GM21786 (cell line): ENCODE measurements around the gene GALNS.
"Not testable (repeated sequence)": the region's sequence is repeated elsewhere in the genome, so short reads cannot be mapped to it uniquely, and the experiment has no call there.

Experiments used
- ATAC-seq: cut with Tn5 transposase; IDR thresholded peaks from one replicate; pipeline ENCODE4 v1.9.1; 2021; ENCODE audit not compliant: unreplicated experiment

Gene GALNS

GRCh38 chr16:88839026-88839529 lies 17.7 kb downstream of the GALNS start:
- ATAC-seq, result no peak

DNA sequence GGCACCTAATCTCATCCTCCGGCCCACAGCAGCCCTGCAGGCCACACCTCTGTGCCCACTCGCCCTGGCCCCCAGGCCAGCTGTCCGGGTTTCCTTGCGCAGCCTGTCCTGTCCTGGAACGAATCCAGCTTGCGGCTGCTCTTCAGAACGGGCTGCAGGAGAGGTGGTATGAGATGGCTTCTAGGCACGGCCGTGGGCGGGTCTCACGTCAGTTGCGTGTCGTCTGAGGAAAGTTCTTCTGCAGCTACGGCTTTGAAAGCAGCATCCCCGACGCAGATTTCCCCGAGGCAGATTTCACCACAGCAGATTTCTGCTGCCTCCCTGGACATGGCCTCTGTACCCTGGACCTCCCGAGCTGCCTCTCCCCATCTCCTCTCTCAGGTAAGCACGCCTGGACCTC lies 18.2 kb downstream of the GALNS start:
- ATAC-seq, result no peak

DNA sequence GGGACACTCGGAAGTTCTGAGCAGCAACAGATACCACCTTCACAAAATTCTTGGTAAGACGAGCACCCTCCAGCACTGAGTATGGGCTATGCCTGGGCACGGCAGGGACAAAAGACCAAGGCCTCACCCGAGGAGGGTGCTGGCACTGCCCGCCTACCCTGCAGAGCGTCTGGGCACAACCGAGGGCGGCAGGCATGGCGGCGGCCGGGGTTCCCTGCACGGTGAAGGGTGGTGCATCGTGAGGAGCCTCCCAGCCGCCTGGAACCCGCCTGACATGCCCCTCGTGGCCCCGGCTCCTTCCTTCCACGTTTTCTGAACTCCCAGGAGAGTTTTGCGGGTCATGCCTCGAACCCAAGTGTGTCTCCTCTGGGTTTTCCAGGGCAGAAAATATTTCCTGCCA lies 18.9 kb downstream of the GALNS start:
- no peak for ATAC-seq

DNA sequence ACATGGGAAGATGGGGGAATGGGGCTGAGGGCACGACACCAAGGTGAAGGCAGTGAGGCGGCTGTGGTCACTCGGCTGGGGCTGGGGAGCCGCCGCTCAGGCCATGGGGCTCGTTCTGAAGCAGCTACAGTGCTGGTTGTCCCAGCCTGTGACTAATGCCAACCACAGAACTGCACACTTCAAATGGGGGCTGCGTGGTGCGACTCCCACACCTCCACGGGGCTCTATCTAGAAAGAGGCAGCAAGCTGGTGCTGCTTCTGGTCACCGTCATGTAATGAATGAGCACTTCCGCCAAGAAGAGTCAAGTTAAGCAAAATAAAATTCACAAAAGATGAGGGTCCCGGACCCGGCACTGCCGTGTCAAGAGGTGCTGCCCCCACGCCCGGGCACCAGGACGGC lies 20.0 kb downstream of the GALNS start:
- no peak for ATAC-seq

GRCh38 chr16:88835818-88836217 lies 20.9 kb downstream of the GALNS start:
- ATAC-seq, result no peak

DNA sequence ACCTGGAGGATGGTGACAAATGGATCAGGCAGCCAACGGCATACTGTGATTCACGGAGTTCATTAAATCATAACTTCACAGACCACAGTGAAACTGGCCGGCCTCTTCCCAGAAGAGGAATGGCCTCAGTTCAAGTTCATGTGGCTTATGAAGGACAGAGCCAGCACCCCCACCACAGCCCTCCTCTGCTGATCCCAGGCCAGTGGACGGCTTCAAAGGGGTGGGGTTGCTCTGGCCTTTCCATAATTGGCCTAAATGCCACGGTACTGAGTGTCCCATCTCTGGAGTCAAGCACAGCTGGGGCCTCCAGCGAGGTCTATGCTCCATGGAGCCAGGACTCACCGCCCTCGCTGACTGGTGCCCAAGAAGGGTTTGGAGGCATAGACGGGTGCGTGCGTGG lies 21.4 kb downstream of the GALNS start:
- no peak for ATAC-seq

DNA sequence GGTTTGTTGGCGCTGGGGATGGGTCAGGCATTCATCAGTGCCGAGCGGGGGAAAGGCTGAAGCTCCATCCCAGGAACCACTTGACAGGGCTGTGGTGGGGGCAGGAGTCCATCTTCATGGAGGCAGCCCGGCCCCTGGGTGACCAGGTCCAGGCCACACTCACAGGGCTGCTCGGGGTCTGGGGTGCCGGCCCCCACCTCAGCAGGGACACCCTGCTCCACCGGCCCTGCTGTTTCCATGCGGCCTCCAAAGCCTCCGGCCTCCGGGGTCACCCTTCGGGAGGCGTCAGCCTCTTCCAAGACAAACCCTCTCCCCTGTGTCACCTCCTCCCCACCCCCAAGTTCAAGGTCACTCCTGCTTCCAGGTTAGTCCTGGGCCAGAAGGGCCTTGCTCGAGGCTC lies 22.1 kb downstream of the GALNS start:
- no peak for ATAC-seq

DNA sequence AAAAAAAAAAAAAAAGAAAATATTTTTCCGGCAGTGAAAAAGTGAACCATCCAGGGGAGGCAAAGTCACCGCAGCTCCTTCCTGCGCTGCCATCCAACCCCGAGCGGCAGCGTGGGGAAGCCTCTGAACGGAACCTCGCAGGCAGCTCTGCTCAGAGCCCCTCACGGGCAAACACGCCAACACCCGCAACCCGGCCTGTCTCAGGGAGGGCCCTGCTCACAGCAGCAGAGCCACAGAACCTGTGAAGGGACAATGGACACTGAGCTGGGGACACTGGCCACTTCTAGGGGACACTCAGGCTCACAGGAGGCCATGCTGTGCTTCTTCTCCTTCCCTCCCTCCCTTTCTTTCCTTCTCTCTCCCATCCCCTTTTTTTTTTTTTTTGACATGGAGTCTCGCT lies 23.7 kb downstream of the GALNS start:
- no peak for ATAC-seq

DNA sequence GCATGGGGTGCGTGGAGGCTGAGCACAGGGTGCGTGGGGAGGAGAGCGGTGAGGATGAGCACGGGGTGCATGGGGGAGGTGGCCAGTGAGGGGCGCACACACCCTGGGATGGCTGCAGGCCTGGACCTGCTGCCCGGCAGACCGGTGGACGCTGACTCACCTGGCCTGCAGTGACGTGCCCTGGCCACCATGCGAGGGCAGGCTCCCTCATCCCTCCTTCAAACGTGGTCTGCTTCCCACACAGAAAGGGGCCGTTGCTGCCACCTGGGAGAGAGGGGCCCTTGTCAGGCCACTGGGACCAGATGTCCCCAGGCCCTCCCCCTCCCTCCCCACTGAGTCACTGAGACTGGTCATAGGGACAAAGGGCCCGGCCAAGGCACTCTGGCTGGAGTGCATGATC lies 24.9 kb downstream of the GALNS start:
- no peak for ATAC-seq

DNA sequence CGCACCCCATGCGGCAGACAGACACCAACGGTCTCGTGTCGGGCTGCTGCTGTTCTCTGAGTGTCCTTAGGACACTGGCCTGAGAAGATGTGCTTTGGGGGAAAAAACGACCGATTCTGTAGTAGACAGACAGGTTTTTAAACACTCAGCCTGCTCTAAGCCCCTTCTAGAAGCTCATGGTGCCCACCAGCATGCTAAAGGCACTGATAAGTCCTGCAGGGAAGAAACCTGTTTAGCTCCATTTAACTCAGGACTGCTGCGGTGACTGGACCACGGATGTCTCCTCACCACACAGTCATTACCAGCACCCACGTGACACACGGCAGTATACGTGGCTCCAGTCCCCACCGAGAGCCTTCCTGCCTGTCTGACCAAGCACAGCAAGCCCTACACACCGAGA lies 26.0 kb downstream of the GALNS start:
- no peak for ATAC-seq

- ATAC-seq, result no peak
Measured at GRCh38 chr16:88830258-88830657, 26.5 kb downstream of the GALNS start.

DNA sequence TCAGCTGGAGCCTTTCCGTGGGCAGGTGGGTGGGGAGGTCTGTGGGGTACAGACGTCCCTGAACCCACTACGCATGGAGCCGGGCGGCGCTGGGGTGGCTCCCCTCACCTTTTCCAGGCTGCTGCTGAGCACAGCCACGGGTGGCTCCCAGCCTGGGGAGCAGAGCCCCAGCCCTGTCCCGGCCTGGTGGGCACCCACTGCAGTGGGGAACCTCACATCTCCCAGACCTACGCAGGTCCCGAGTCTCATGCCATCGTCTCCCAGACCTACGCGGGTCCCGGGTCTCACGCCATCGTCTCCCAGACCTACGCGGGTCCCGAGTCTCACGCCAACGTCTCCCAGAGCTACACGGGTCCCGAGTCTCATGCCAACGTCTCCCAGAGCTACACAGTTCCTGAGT lies 28.0 kb downstream of the GALNS start:
- ATAC-seq, result no peak

GRCh38 chr16:88827727-88828126 lies 29.0 kb downstream of the GALNS start:
- no peak for ATAC-seq

GRCh38 chr16:88826070-88826840 lies 30.5 kb downstream of the GALNS start:
- no peak for ATAC-seq

DNA sequence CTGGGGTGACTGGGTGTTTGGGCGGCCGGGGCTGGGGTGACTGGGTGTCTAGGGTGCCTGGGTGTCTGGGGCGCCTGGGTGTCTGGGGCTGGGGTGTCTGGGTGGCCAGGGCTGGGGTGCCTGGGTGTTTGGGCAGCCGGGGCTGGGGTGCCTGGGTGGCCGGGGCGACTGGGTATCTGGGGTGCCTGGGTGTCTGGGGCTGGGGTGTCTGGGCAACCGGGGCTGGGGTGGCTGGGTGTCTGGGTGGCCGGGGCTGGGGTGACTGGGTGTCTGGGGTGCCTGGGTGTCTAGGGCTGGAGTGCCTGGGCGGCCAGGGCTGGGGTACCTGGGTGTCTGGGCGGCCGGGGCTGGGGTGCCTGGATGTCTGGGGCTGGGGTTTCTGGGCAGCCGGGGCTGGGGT lies 31.6 kb downstream of the GALNS start:
- no peak for ATAC-seq

DNA sequence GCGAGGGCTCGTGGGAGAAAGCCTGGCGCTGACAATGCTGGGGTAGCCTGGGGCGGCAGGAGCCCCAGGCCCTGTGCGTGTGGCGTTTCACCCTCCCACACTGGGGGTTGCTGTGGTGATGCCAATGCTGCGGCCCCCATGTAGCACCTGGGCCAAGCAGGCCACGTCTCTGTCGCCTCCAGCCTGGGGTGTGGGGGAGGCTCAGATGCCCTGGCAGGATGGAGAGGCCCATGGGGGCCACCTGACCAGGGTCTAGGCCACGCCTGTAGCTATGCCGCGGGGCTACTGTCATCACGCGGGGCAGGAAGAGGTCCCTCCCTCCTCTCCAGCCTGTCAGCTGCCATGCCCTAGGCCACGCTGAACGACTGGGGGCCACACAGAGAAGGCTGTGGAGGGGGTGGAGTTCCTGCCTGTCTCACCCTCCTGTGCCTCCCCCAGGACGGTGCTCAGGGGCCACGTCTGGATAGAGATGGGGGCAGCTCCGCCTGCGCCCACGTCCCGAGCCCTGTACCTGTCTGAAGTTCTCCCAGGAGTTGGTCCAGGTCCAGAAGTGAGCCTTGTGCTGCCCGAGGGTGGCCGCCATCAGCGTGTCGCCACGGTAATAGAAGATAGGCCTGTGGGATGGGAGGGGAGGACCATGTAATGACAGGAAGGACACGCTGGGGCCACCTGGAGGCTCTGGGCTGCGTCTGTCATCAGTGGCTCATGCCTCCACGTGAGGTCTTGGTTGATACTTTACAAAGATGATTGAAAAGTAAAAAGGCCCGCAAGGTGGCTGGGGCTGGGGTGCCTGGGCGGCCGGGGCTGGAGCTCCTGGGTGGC lies 32.3 kb downstream of the GALNS start:
- no peak for ATAC-seq

- ATAC-seq, result not testable (repeated sequence)
Measured at GRCh38 chr16:88823646-88824045, 33.1 kb downstream of the GALNS start.

- no peak for ATAC-seq
Measured at GRCh38 chr16:88822281-88823040, 34.3 kb downstream of the GALNS start.

GRCh38 chr16:88821168-88821850 lies 35.4 kb downstream of the GALNS start:
- no peak for ATAC-seq

DNA sequence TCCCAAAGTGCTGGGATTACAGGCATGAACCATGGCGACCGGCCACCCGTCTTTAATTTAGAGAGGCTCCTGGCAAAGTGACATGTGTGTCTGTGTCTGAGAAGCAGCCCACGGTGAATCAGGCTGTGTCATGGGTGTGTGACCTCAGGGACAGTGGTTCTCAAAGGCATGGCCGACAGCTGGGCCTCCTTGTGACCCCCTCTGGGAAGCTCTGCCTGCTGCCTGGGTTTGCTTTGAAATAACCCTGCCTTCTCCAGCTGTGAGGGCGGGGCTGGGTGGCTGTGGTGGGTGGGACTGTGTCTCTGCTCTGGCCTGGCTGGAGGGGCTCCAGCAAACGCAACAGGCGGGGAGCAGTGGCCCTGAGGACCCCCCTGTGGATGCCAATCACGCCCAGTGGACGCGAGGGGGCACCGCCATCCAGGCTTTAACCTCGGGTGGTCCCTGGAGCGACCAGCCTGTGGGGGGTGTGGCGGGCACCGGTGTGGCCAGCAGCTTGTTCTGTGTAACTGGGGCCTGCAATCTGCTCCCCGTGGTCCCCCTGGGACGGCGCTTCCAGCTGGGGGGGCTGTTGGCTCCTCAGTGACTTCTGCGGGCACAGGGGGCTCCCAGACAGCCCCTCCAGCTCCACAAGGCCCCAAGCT lies 36.2 kb downstream of the GALNS start:
- no peak for ATAC-seq
